GM12878 (cell line): ENCODE measurements around the gene OLIG2. TPM values are rescaled to one million over a fixed set of nuclear protein-coding genes. Genes with fewer than 3 reads are reported as not detected.
A peak's percentile ranks its signal among the peaks of the same experiment; 100 is the strongest.

Experiments used
- ATAC-seq: fragments of 200-7000 bp; cut with Tn5 transposase; 3 replicates; pipeline ENCODE4 v1.9.1; 2020; ENCODE audit warnings: mild to moderate bottlenecking, moderate library complexity
- BruUV-seq: library from RNA; stranded (reverse); fragments of 400-500 nt; replicated peaks from 2 replicates; lab custom pipeline; 2021; lab: Mats Ljungman, UMichigan
- CTCF ChIA-PET: fragments of 300-600 bp; sonication (Branson Sonifier 250); formaldehyde crosslinking; extraction: SDS; loops from one replicate; lab custom pipeline; 2021; ENCODE audit warnings: inconsistent platforms; lab: Yijun Ruan, JAX
- POLR2A ChIA-PET: fragments of 350-600 bp; formaldehyde crosslinking; extraction: SDS; loops from one replicate; lab custom pipeline; 2021; ENCODE audit warnings: inconsistent platforms; lab: Charles Lee
- RAD21 ChIA-PET: fragments of 300-600 bp; sonication (Branson Sonifier 250); formaldehyde crosslinking; loops from one replicate; lab custom pipeline; 2023; ENCODE audit warnings: antibody characterized with exemption; ENCODE audit not compliant: unreplicated experiment; lab: Charles Lee
- SMC1A ChIA-PET: fragments of 300-600 bp; sonication (Branson Sonifier 250); formaldehyde crosslinking; loops from one replicate; lab custom pipeline; 2023; ENCODE audit not compliant: unreplicated experiment, uncharacterized antibody; lab: Charles Lee
- DNase-seq: peaks from one replicate; pipeline ENCODE4 v3.0.0-alpha.2; 2011; ENCODE audit warnings: low read depth, low spot score
- FAIRE-seq: peaks from 3 replicates; lab custom pipeline; 2011; peaks lifted over from hg19 to GRCh38; lab: Jason Lieb, UNC
- H2AFZ ChIP-seq: 2 replicates; pipeline ENCODE4 v1.6.0; 2011; ENCODE audit warnings: low read depth, low read length, control low read depth; ENCODE audit not compliant: control insufficient read depth
- H3K27ac ChIP-seq: 2 replicates; pipeline ENCODE4 v1.5.1; 2011; ENCODE audit warnings: control low read depth; ENCODE audit not compliant: control insufficient read depth, insufficient read depth
- H3K27me3 ChIP-seq, 2 experiments: replicated peaks in 1 of 2; 2 replicates each; pipeline versions ENCODE4 v1.6.0 to v1.6.1; 2011; ENCODE audit warnings: low read length in 1 of 2; ENCODE audit not compliant: control insufficient read depth in 2 of 2, insufficient read depth in 2 of 2
- H3K36me3 ChIP-seq, 2 experiments: 2 replicates each; pipeline ENCODE4 v1.5.1; 2011; ENCODE audit warnings: low read length in 1 of 2; ENCODE audit not compliant: control insufficient read depth in 2 of 2, insufficient read depth in 2 of 2
- H3K4me1 ChIP-seq: 2 replicates; pipeline ENCODE4 v1.6.1; 2011; ENCODE audit warnings: mild to moderate bottlenecking, low read length, moderate library complexity, mixed read lengths; ENCODE audit not compliant: control insufficient read depth, insufficient read depth
- H3K4me2 ChIP-seq: 2 replicates; pipeline ENCODE4 v1.6.0; 2011; ENCODE audit warnings: control low read depth; ENCODE audit not compliant: control insufficient read depth, insufficient read depth
- H3K4me3 ChIP-seq: fragments of 200-600 bp; sonication (generic); 2 replicates; pipeline ENCODE4 v1.5.1; 2016
- H3K79me2 ChIP-seq: 2 replicates; pipeline ENCODE4 v1.6.0; 2011; ENCODE audit warnings: low read length; ENCODE audit not compliant: control insufficient read depth, insufficient read depth
- H3K9ac ChIP-seq: 2 replicates; pipeline ENCODE4 v1.8.0; 2011; ENCODE audit warnings: low read length, control low read depth, mixed read lengths; ENCODE audit not compliant: control insufficient read depth, insufficient read depth
- H3K9me3 ChIP-seq: replicated peaks from 3 replicates; pipeline ENCODE4 v1.5.1; 2011; ENCODE audit warnings: mild to moderate bottlenecking, low read length; ENCODE audit not compliant: control insufficient read depth, insufficient read depth
- H4K20me1 ChIP-seq: 2 replicates; pipeline ENCODE4 v1.6.0; 2011; ENCODE audit not compliant: control insufficient read depth, insufficient read depth
- KLF5 ChIP-seq: fragments of 450-650 bp; IDR thresholded peaks from 2 replicates; pipeline ENCODE4 v1.6.1; 2014; ENCODE audit warnings: mild to moderate bottlenecking; ENCODE audit not compliant: partially characterized antibody
- NR2F1 ChIP-seq: fragments of 450-650 bp; conservative IDR thresholded peaks from 2 replicates; pipeline ENCODE4 v1.6.1; 2017; ENCODE audit warnings: mild to moderate bottlenecking
- REST ChIP-seq: IDR thresholded peaks from 2 replicates; pipeline ENCODE4 v1.6.1; 2012; ENCODE audit warnings: mild to moderate bottlenecking, low read depth, low read length
- TAF1 ChIP-seq: IDR thresholded peaks from 2 replicates; pipeline ENCODE4 v1.6.1; 2011; ENCODE audit warnings: mild to moderate bottlenecking, low read depth, low read length, borderline replicate concordance
- WRNIP1 ChIP-seq: IDR thresholded peaks from 2 replicates; pipeline ENCODE4 v1.6.1; 2011; ENCODE audit warnings: low read depth, low read length, improper control_type of control experiment, borderline replicate concordance
- ZNF207 ChIP-seq: fragments of 450-650 bp; IDR thresholded peaks from 2 replicates; pipeline ENCODE4 v1.6.1; 2014; ENCODE audit warnings: antibody characterized with exemption, mild to moderate bottlenecking, borderline replicate concordance
- WGBS: methylation state at CpG from one replicate; pipeline ENCODE4 v1.1.6; 2016; ENCODE audit warnings: low lambda C conversion rate; ENCODE audit not compliant: insufficient replicate concordance, insufficient coverage; ENCODE audit errors: missing lambda C conversion rate; 5-methylcytosine and 5-hydroxymethylcytosine counted together
- in situ Hi-C: fragments of 300-500 bp; cut with MboI; formaldehyde crosslinking; loops from 9 replicates; pipeline ENCODE4 v1.14.3; 2018; ENCODE audit warnings: mixed read lengths
- intact Hi-C: fragments of 100-400 bp; cut with micrococcal nuclease; formaldehyde crosslinking; loops from one replicate; pipeline ENCODE4 v1.14.2; 2022; ENCODE audit not compliant: unreplicated experiment
- polyA plus RNA-seq, 11 experiments: library from polyadenylated mRNA; depleted of rRNA in 4 of 11; unstranded in 6 of 11; stranded (reverse) in 5 of 11; fragments of >200 nt; fragmentation: Nextera tagmentation in 4 of 11; fragmentation: Illumina TruSeq in 1 of 11; extraction: Ambion mirVana in 4 of 11; extraction: Trizol in 1 of 11; gene quantifications; 1 replicate in 1 of 11; 2 replicates in 10 of 11; pipeline versions ENCODE4 v1.2.1 to v1.2.3, GENCODE V29; 2011 to 2016; ENCODE audit warnings: inconsistent platforms in 2 of 11, missing spikeins in 2 of 11, low read depth in 1 of 11
- total RNA-seq, 4 experiments: library from RNA; depleted of rRNA in 3 of 4; stranded (reverse); fragments of >200 nt in 3 of 4; fragmentation: Illumina TruSeq in 1 of 4; extraction: Trizol in 1 of 4; gene quantifications; 2 replicates each; pipeline versions ENCODE4 v1.2.1 to v1.2.3, GENCODE V29; 2013 to 2021

Gene OLIG2
- total and polyA plus RNA-seq, 10 of the 15 experiments (the other 5 are each of a cell fraction or from before 2014, with no cell fraction given): not detected

- intact Hi-C loops: no loop called here
- DNase-seq (no peak), FAIRE-seq (no peak)
- POLR2A ChIA-PET: no interaction called here
- Histone ChIP-seq H3K4me2 (no peak overlapping the region), H4K20me1 (no peaks in the 10 kb centered on the region), H3K27ac (no peak overlapping the region), H3K9me3 (no peaks in the 10 kb centered on the region), H3K4me3 (no peak overlapping the region), H3K4me1 (no peaks in the 10 kb centered on the region), H3K79me2 (no peaks in the 10 kb centered on the region)
- SMC1A ChIA-PET: no interaction called here
- no peak for TF ChIP-seq WRNIP1
- TF ChIP-seq TAF1: no peak
- TF ChIP-seq KLF5: no peak
- no peak for TF ChIP-seq NR2F1
- TF ChIP-seq, all 136 proteins: peak for 0
- 47% methylated on average over 3 of the region's 3 CpGs for WGBS
- BruUV-seq: no TSS peak
- H2AFZ ChIP-seq: no peak overlapping the region
- H3K36me3 ChIP-seq: no peaks in the 10 kb centered on the region
- H3K27me3 ChIP-seq: no peaks in the 10 kb centered on the region; a peak in 2 of 4 replicates
- ATAC-seq: no peak
- RAD21 ChIA-PET: no interaction called here
- H3K9ac ChIP-seq: no peak overlapping the region
- in situ Hi-C loops: no loop called here
- CTCF ChIA-PET: no interaction called here
Measured at GRCh38 chr21:33011462-33011861, 14.3 kb upstream of the OLIG2 start.

GRCh38 chr21:33013626-33014025 is 12.1 kb upstream of the OLIG2 start:
- H3K79me2 ChIP-seq: no peaks in the 10 kb centered on the region
- H3K27me3 ChIP-seq: peaks cover 0 to 2% of the 10 kb centered on the region in 2 experiments; a peak in 3 of 4 replicates
- H3K27ac ChIP-seq: no peak overlapping the region
- RAD21 ChIA-PET: no interaction called here
- POLR2A ChIA-PET: no interaction called here
- SMC1A ChIA-PET: interaction anchor here (1.6 kb wide), 1 partner anchor 106 kb away, joined by 3 read pairs; no protein-coding TSS in a partner anchor
- no peak overlapping the region for H2AFZ ChIP-seq
- no peak overlapping the region for H3K9ac ChIP-seq
- H4K20me1 ChIP-seq: no peaks in the 10 kb centered on the region
- FAIRE-seq (no peak), DNase-seq (no peak), ATAC-seq (no peak)
- CTCF ChIA-PET: interaction anchor here (1.1 kb wide), 1 partner anchor 19 kb away, joined by 3 read pairs; no protein-coding TSS in a partner anchor
- 2% methylated on average over 3 of the region's 3 CpGs for WGBS
- TF ChIP-seq REST: peak; percentile 64; the same call in 1 of the 2 replicates
- TF ChIP-seq ZNF207: no peak
- intact Hi-C loops (no loop called here), in situ Hi-C loops (no loop called here)
- no peaks in the 10 kb centered on the region for H3K36me3 ChIP-seq
- H3K9me3 ChIP-seq: no peaks in the 10 kb centered on the region
- no TSS peak for BruUV-seq
- H3K4me1 ChIP-seq: no peaks in the 10 kb centered on the region
- no peak overlapping the region for H3K4me3 ChIP-seq
- no peak overlapping the region for H3K4me2 ChIP-seq
